Naive thymus-derived CD8-positive, alpha-beta T cell (primary cell): Measurements from ENCODE around the gene THSD7B. TPM values are rescaled to one million over a fixed set of nuclear protein-coding genes. Genes with fewer than 3 reads are reported as not detected.
"Not testable (repeated sequence)": the region's sequence is repeated elsewhere in the genome, so short reads cannot be mapped to it uniquely, and the experiment has no call there.

Experiments used
- ATAC-seq, 2 donors: fragments of 150-1000 bp; cut with Tn5 transposase in 1 of 2; sonication (Bioruptor Pico), chemical (Tn5 transposase) in 1 of 2; 1 replicate in 1 of 2; 2 replicates in 1 of 2; pipeline ENCODE4 v1.10.0; 2021; ENCODE audit warnings: mild to moderate bottlenecking in 2 of 2, moderate library complexity in 2 of 2
- POLR2A ChIA-PET: fragments of 350-600 bp; sonication (Branson Sonifier 250); formaldehyde crosslinking; loops from one replicate; lab custom pipeline; 2021; ENCODE audit warnings: antibody characterized with exemption; lab: Charles Lee
- DNase-seq, 10 donors: peaks; one replicate each; pipeline versions ENCODE4 v3.0.0 to v3.0.0-alpha.2; 2020 to 2022
- H3K27ac Mint-ChIP-seq, 10 donors: one replicate each; pipeline ENCODE4 v1.8.0; 2020 to 2022; ENCODE audit warnings: mild to moderate bottlenecking in 10 of 10, mixed read lengths in 10 of 10, moderate library complexity in 4 of 10, inconsistent platforms in 1 of 10
- H3K27me3 Mint-ChIP-seq, 5 donors: one replicate each; pipeline ENCODE4 v1.8.0; 2021 to 2022; ENCODE audit warnings: mixed read lengths in 5 of 5
- H3K36me3 Mint-ChIP-seq, 3 donors: one replicate each; pipeline ENCODE4 v1.8.0; 2020 to 2022; ENCODE audit warnings: mixed read lengths in 3 of 3, mild to moderate bottlenecking in 2 of 3, inconsistent platforms in 1 of 3
- H3K4me1 Mint-ChIP-seq, 4 donors: one replicate each; pipeline ENCODE4 v1.8.0; 2021 to 2022; ENCODE audit warnings: mixed read lengths in 4 of 4
- H3K4me3 Mint-ChIP-seq, 10 donors: one replicate each; pipeline ENCODE4 v1.8.0; 2020 to 2022; ENCODE audit warnings: mild to moderate bottlenecking in 10 of 10, mixed read lengths in 10 of 10, moderate library complexity in 6 of 10, inconsistent platforms in 1 of 10
- H3K9me3 Mint-ChIP-seq, 9 donors: one replicate each; pipeline ENCODE4 v1.8.0; 2020 to 2022; ENCODE audit warnings: mixed read lengths in 9 of 9, mild to moderate bottlenecking in 3 of 9, inconsistent platforms in 1 of 9, moderate library complexity in 1 of 9
- polyA plus RNA-seq, 3 donors: library from polyadenylated mRNA; unstranded; fragments of 300-500 nt; fragmentation: Illumina TruSeq; gene quantifications; one replicate each; pipeline ENCODE4 v1.2.3, GENCODE V29; 2021
- total RNA-seq, 8 experiments: library from RNA in 2 of 8; stranded (reverse) in 2 of 8; gene quantifications; one replicate each; pipeline ENCODE4 v1.2.3 and lab custom pipeline; 2021 to 2026

The THSD7B gene
- total and polyA plus RNA-seq, 5 experiments from 2014 or later, result not detected

DNA sequence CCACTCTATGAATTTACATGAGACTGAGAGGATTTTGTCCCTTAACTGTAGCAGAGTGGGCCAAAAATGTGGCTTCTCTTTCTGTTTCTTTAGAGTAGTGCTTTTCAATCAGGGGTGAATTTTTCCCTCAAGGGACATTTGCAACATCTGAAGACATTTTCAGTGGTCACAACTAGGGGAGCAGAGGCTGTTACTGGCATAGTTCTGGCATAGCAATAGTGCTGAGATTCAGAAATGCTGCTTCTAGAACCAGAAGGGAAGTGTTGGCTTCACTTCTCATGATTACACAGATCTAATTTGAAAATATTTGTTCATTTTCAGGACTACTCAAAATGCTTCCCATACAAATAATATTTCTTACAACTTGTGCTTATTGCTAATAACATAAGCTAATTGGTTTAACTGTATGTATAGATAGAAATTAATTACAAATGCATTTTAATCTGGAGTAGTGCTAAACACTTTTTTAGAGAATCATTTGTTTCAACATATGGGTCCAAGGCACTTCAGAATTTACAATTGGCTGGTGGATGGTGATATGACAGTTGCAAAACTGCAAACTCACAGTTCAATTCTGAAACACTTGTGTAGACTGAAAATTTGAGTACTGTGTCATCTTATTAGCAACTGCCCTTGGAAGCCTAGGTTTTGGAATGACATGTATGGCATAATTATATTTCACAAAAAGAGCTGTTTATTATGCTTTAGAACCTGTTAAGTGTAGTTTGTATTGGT, 526.7 kb downstream of the THSD7B start:
- H3K27ac Mint-ChIP-seq, result no peak overlapping the region
- DNase-seq, result no peak
- H3K9me3 Mint-ChIP-seq, result peaks cover 0 to 11% (median 2%) of the 10 kb centered on the region in 9 donors
- no peak overlapping the region for H3K4me3 Mint-ChIP-seq
- no peaks in the 10 kb centered on the region for H3K4me1 Mint-ChIP-seq
- no peak for ATAC-seq
- H3K36me3 Mint-ChIP-seq, result no peaks in the 10 kb centered on the region
- POLR2A ChIA-PET, result no interaction called here
- peaks cover 0 to 7% (median 0%) of the 10 kb centered on the region in 5 donors for H3K27me3 Mint-ChIP-seq

DNA sequence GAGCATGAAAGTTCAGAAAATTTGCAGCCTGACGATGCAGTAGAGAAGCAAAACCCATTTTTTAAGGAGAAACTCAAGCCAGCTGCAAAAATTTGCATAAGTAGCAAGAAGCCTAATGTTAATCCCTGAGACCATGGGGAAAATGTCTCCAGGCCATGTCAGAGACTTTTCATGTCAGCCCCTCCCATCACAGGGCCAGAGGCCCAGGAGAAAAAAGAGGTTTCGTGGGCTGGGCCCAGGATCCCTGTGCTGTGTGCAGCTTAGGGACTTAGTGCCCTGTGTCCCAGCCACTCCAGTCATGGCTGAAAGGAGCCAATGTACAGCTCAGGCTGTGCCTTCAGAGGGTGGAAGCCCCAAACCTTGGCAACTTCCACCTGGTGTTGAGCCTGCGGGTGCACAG, 533.0 kb downstream of the THSD7B start:
- POLR2A ChIA-PET, result no interaction called here

DNA sequence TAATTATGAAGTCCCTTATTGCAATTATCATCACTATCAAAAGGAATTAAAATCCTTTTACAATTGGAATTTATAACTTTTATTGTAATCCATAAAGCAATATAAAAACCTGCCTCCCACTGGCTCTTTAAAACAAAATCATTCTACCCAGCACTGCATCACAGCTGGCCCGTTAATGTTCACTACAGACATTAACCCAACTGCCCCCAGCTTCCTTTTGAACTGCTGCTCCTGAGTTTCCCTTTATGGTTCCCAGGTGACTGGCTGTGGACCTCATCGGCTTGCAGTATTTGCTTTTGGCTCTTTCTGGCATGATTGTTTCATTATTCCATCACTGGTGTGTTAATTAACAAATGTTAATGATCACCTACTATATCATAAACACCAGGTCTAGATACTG, 535.6 kb downstream of the THSD7B start:
- POLR2A ChIA-PET, result no interaction called here
- ATAC-seq, result no peak
- Mint-ChIP-seq H3K36me3 (no peaks in the 10 kb centered on the region), H3K9me3 (peaks cover 0 to 8% (median 6%) of the 10 kb centered on the region in 9 donors), H3K4me1 (no peaks in the 10 kb centered on the region), H3K27ac (no peak overlapping the region), H3K27me3 (peaks cover 0 to 2% (median 0%) of the 10 kb centered on the region in 5 donors), H3K4me3 (no peak overlapping the region)
- no peak for DNase-seq

More for the DNA sequence above, 533.0 kb downstream of the THSD7B start:
- no peak for ATAC-seq
- H3K27me3 Mint-ChIP-seq, result peaks cover 0 to 2% (median 0%) of the 10 kb centered on the region in 5 donors
- no peaks in the 10 kb centered on the region for H3K36me3 Mint-ChIP-seq
- DNase-seq, result no peak
- H3K4me3 Mint-ChIP-seq, result no peak overlapping the region
- no peak overlapping the region for H3K27ac Mint-ChIP-seq
- no peaks in the 10 kb centered on the region for H3K4me1 Mint-ChIP-seq
- peaks cover 0 to 8% (median 6%) of the 10 kb centered on the region in 9 donors for H3K9me3 Mint-ChIP-seq

DNA sequence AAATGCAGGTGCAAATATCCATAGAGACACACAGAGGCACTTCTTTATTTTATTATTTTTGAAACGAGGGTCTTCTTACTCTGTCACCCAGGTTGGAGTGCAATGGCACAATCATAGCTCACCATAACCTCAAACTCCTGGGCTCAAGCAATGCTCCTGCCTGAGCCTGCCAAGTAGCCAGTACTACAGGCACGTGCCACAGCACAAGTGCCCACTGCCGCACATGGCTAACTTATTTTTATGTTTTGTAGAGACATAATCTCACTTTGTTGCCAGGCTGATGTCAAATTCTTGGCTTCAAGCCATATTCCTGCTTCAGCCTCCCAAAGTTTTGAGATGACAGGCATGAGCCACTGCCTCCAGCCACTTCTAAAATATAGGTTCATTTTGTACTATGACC, 537.6 kb downstream of the THSD7B start:
- peaks cover 0 to 6% (median 2%) of the 10 kb centered on the region in 9 donors for H3K9me3 Mint-ChIP-seq
- H3K4me1 Mint-ChIP-seq, result no peaks in the 10 kb centered on the region
- no peak overlapping the region for H3K27ac Mint-ChIP-seq
- POLR2A ChIA-PET, result no interaction called here
- ATAC-seq (no peak), DNase-seq (no peak)
- no peak overlapping the region for H3K4me3 Mint-ChIP-seq
- no peaks in the 10 kb centered on the region for H3K36me3 Mint-ChIP-seq
- H3K27me3 Mint-ChIP-seq, result peaks cover 0 to 2% (median 0%) of the 10 kb centered on the region in 5 donors

DNA sequence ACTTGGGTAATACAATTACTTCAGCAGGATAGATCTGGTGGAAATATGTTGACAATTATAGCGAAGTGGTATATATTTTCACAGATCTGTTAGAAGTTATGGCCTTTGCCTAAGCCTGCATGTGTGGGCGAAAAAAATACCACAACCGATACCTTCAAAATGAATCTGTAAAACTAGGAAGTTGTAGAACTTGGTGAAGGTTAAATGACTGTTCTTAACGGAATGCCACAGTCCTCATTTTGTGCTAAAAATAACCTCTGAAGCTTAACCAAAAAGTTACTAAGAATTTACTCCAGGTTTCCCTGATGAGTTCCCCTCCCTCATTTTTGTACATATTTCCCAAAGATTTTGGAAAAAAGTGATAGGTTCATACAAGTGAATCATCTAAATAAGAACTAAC, 550.7 kb downstream of the THSD7B start:
- POLR2A ChIA-PET, result no interaction called here
- H3K9me3 Mint-ChIP-seq, result peaks cover 0 to 24% (median 3%) of the 10 kb centered on the region in 9 donors
- no peaks in the 10 kb centered on the region for H3K36me3 Mint-ChIP-seq
- H3K4me3 Mint-ChIP-seq, result no peak overlapping the region
- H3K27me3 Mint-ChIP-seq, result no peaks in the 10 kb centered on the region
- ATAC-seq (no peak), DNase-seq (no peak)
- H3K4me1 Mint-ChIP-seq, result no peaks in the 10 kb centered on the region
- H3K27ac Mint-ChIP-seq, result no peak overlapping the region

DNA sequence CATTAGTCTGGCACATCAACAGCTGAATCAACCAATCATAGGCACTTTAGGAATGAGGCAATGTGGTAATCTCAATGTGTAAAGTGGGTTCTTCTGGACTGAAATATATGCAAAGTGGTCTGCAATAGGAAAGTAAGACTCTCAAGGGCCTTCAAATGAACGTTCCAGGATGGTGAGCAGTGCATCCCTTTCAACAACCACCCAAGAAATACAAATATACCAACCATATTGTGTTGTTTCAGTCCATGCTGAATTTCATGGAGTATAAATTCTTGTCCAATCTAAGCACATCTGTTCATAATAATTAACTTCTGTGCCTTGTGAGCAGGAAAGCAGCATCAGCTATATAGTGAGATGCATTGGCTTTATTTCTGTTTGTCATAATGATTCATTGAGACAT, 556.2 kb downstream of the THSD7B start:
- H3K9me3 Mint-ChIP-seq, result peaks cover 0 to 6% (median 0%) of the 10 kb centered on the region in 9 donors
- ATAC-seq (no peak), DNase-seq (no peak)
- H3K4me3 Mint-ChIP-seq, result no peak overlapping the region
- POLR2A ChIA-PET, result no interaction called here
- H3K36me3 Mint-ChIP-seq, result no peaks in the 10 kb centered on the region
- no peak overlapping the region for H3K27ac Mint-ChIP-seq
- no peaks in the 10 kb centered on the region for H3K27me3 Mint-ChIP-seq
- H3K4me1 Mint-ChIP-seq, result no peaks in the 10 kb centered on the region

DNA sequence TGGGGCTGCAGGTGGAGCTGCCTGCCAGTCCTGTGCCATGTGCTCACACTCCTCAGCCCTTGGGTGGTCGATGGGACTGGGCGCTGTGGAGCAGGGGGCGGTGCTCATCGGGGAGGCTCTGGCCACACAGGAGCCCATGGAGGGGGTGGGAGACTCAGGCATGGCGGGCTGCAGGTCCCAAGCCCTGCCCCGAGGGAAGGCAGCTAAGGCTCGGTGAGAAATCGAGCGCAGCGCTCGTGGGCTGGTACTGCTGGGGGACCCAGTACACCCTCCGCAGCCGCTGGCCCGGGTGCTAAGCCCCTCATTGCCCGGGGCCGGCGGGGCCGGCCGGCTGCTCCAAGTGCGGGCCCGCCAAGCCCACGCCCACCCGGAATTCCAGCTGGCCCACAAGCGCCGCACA, 566.2 kb downstream of the THSD7B start:
- H3K4me3 Mint-ChIP-seq, H3K36me3 Mint-ChIP-seq, POLR2A ChIA-PET, H3K27ac Mint-ChIP-seq, H3K4me1 Mint-ChIP-seq, DNase-seq, ATAC-seq, H3K27me3 Mint-ChIP-seq: not testable (repeated sequence)
- H3K9me3 Mint-ChIP-seq, result peaks cover 0 to 18% (median 6%) of the 10 kb centered on the region in 9 donors

DNA sequence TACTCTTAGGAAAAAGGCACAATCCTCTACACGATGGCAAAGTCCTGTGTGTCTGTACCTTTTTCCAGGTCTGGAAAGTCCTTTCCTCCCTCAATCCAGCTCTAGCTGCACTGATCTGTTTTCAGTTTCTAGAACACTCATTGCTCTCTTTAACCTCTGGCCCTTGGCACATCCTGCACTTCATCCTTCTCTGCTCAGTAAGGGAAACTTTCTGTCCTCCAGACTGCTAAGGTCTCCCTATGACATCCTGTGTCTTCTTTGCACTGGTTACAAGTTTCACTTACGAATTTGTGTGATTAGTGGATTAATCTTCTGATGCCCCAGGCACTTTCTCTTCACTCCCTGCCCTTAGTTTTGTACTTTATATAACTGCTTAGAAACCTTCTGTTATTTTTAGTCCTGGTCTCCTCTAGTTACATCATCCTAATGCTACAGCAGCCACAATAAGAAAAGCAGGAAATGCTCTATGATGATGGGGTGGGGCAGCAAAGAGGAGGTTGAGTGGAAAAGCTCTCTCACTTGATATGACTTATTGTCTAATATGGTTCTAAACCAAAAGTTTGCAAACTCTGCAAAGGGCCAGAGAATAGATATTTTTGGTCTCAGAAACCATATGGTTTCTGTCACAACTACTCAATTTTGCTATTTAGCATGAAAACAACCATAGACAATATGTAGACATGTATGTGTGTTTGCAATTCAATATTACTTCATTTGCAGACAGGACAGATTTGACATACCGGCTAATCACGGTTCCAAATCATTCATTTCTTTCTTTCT, 568.2 kb downstream of the THSD7B start:
- Mint-ChIP-seq H3K36me3 (no peaks in the 10 kb centered on the region), H3K4me3 (no peak overlapping the region)
- ATAC-seq, result no peak

DNA sequence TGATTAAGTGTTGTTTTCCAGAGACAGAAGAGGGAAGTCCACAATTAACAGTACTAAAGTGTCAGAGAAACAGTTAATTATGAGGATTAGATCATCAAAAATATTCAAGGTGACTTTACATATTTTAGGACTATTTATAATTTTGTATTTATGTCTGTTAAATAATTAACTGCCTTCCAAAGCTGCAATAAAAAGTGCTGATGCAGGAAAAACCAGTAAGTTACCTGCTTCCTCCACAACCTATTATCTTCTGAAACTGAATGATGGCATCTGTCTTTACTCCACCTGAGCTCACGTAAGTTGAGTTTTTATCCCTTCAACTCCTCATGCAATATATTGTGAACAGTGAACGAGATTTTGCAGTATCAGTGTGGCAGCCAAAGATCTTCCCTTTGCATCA, 570.7 kb downstream of the THSD7B start:
- ATAC-seq (no peak), DNase-seq (no peak)
- Mint-ChIP-seq H3K27ac (no peak overlapping the region), H3K9me3 (peaks cover 0 to 13% (median 2%) of the 10 kb centered on the region in 9 donors), H3K4me3 (no peak overlapping the region), H3K27me3 (peaks cover 0 to 5% (median 0%) of the 10 kb centered on the region in 5 donors), H3K4me1 (no peaks in the 10 kb centered on the region), H3K36me3 (no peaks in the 10 kb centered on the region)
- POLR2A ChIA-PET, result no interaction called here

More for the DNA sequence above, 568.2 kb downstream of the THSD7B start:
- peaks cover 0 to 8% (median 0%) of the 10 kb centered on the region in 5 donors for H3K27me3 Mint-ChIP-seq
- DNase-seq, result no peak
- H3K9me3 Mint-ChIP-seq, result peaks cover 0 to 18% (median 6%) of the 10 kb centered on the region in 9 donors
- no peak overlapping the region for H3K27ac Mint-ChIP-seq
- no peaks in the 10 kb centered on the region for H3K4me1 Mint-ChIP-seq
- POLR2A ChIA-PET, result no interaction called here

DNA sequence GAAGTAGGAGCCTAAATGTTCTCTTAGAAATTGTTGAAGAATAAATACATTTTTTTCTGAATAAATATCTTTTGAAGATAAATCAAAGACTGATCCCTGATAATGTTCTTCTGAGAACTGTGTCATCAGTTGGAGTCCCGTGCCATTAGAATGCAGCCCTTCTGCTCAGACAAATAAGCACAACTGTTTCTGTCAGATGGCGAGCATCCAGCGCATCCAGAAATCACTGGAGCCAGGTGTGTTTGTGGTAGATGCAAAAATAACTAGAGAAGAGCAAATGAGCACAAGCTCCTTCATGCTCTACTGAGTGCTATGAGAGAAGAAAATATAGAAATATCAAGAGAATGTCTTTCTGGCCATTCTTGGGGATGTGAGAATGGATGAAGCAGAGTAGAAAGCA, 573.7 kb downstream of the THSD7B start:
- Mint-ChIP-seq H3K27ac (no peak overlapping the region), H3K27me3 (peaks cover 0 to 3% (median 0%) of the 10 kb centered on the region in 5 donors), H3K9me3 (peaks cover 0 to 8% (median 0%) of the 10 kb centered on the region in 9 donors), H3K4me3 (no peak overlapping the region), H3K4me1 (no peaks in the 10 kb centered on the region), H3K36me3 (no peaks in the 10 kb centered on the region)
- ATAC-seq (no peak), DNase-seq (no peak)
- POLR2A ChIA-PET, result no interaction called here

DNA sequence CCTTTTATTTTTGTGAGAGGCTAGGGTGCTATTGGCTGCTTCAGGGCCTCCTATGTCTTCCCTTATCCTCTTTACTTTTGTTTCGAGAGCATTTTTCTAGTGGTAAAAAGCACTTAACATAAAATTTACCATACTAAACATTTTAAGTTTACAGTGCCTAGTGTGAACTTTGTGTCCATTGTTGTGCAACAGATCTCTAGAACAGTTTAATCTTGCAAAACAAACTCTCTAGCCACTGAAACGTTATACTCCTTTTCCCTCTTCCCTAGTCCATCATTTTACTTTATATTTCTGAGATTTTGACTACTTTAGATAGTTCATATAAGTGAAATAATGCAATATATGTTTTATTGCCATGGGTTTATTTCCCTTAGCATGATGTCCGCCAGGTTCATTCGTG, 580.6 kb downstream of the THSD7B start:
- Mint-ChIP-seq H3K27ac (no peak overlapping the region), H3K4me3 (no peak overlapping the region), H3K27me3 (peaks cover 0 to 5% (median 0%) of the 10 kb centered on the region in 5 donors), H3K36me3 (no peaks in the 10 kb centered on the region), H3K4me1 (no peaks in the 10 kb centered on the region), H3K9me3 (peaks cover 0 to 10% (median 0%) of the 10 kb centered on the region in 9 donors)
- DNase-seq (no peak), ATAC-seq (no peak)
- POLR2A ChIA-PET, result no interaction called here

DNA sequence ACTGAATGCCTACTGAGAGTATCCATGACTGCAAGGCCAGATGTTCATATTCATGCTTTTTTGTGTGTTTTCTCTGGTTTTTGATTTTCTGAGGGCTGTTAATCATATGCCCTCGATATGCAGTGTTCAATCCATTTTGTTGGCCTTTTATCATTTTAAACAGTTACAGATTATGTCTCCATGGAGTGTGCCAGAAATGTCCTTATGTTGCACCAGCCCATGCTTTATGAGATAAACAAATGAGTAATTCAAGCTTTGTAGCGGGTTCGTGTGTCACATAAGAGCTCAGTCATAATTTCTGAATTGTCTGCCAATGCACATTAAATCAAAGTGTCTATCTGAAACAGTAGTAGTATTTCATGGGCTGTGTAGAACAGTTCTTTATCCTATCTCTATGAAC, 583.0 kb downstream of the THSD7B start:
- Mint-ChIP-seq H3K36me3 (no peaks in the 10 kb centered on the region), H3K9me3 (peaks cover 0 to 10% (median 0%) of the 10 kb centered on the region in 9 donors), H3K27me3 (peaks cover 0 to 5% (median 0%) of the 10 kb centered on the region in 5 donors), H3K4me1 (no peaks in the 10 kb centered on the region), H3K4me3 (no peak overlapping the region), H3K27ac (no peak overlapping the region)
- ATAC-seq (no peak), DNase-seq (no peak)
- POLR2A ChIA-PET, result no interaction called here

DNA sequence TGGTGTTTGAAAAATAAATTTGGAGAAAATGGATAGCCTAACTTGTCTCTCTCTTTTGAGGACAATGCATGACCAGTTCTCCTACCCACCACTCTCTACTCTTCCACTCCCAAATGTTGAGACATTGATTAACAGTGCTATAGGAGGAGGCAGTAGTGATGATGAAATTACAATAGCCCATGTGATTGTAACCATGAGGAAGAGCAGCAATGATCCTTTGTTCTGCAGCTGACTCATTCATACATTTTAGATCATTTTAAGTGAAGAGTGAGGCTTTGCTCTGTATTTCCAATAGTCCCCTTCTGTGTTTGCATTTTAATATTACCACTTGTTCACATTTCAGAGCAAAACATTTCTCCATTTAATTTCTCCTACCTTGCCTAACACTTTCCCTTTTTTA, 592.3 kb downstream of the THSD7B start:
- no peaks in the 10 kb centered on the region for H3K27me3 Mint-ChIP-seq
- no peak overlapping the region for H3K4me3 Mint-ChIP-seq
- H3K9me3 Mint-ChIP-seq, result peaks cover 2 to 32% (median 19%) of the 10 kb centered on the region in 9 donors
- DNase-seq (no peak), ATAC-seq (no peak)
- peaks cover 0 to 12% (median 0%) of the 10 kb centered on the region in 3 donors for H3K36me3 Mint-ChIP-seq
- H3K27ac Mint-ChIP-seq, result no peak overlapping the region
- peaks cover 0 to 1% (median 0%) of the 10 kb centered on the region in 4 donors for H3K4me1 Mint-ChIP-seq
- POLR2A ChIA-PET, result no interaction called here
